Lower leg skin (tissue), 4 donors: ENCODE results near the gene ARID5A. TPM values are rescaled to one million over a fixed set of nuclear protein-coding genes. Genes with fewer than 3 reads are reported as not detected.
"Not testable (repeated sequence)": the region's sequence is repeated elsewhere in the genome, so short reads cannot be mapped to it uniquely, and the experiment has no call there.

ENCODE experiments used
- DNase-seq, 2 donors: peaks; one replicate each; pipeline ENCODE4 v3.0.0-alpha.2; 2019; ENCODE audit warnings: low spot score in 2 of 2
- H3K4me3 ChIP-seq: fragments of 200-600 bp; sonication (generic); 2 replicates; pipeline ENCODE4 v1.5.1; 2017; ENCODE audit warnings: mild to moderate bottlenecking, low read depth; ENCODE audit not compliant: poor library complexity, severe bottlenecking
- CTCF ChIP-seq, 3 donors: fragments of 450-650 bp; IDR thresholded peaks; one replicate each; pipeline ENCODE4 v1.5.1; 2016; ENCODE audit warnings: antibody characterized with exemption in 3 of 3, mild to moderate bottlenecking in 3 of 3, moderate library complexity in 2 of 3
- POLR2A ChIP-seq, 2 donors: fragments of 450-650 bp; IDR thresholded peaks; one replicate each; pipeline ENCODE4 v1.6.1; 2016 to 2017; ENCODE audit warnings: antibody characterized with exemption in 2 of 2, mild to moderate bottlenecking in 1 of 2, moderate library complexity in 1 of 2
- WGBS, 2 donors: methylation state at CpG; one replicate each; pipeline ENCODE4 v1.1.5; 2018; 5-methylcytosine and 5-hydroxymethylcytosine counted together
- intact Hi-C: fragments of 100-400 bp; cut with DNase I; formaldehyde crosslinking; loops from one replicate; pipeline ENCODE4 v1.15.0; 2023; ENCODE audit warnings: low total_unique reads
- total RNA-seq, 4 donors: library from RNA; depleted of rRNA; stranded (reverse); fragments of >200 nt; gene quantifications; one replicate each; pipeline ENCODE4 v1.1.0, GENCODE V29; 2016

The ARID5A gene
- total RNA-seq, 4 donors from 2014 or later: 12.0 to 23.0 (median 19.7) TPM

GRCh38 chr2:96550787-96551604, 14.4 kb downstream of the ARID5A start:
- H3K4me3 ChIP-seq: no peak overlapping the region
- WGBS, 2 donors: 91 to 98% methylated on average over 8 to 10 of the region's 14 CpGs
- intact Hi-C loops: no loop called here
- no peak for TF ChIP-seq CTCF (IDR thresholded peaks at IDR 0.05)
- no peak for TF ChIP-seq POLR2A (IDR thresholded peaks at IDR 0.05)
- peak in 1 of 2 donors; percentile 64 for DNase-seq

- H3K4me3 ChIP-seq: no peak overlapping the region
- WGBS, 2 donors: 92 to 94% methylated on average over 24 to 25 of the region's 25 CpGs
Observed at GRCh38 chr2:96551605-96552314, 15.2 kb downstream of the ARID5A start.

GRCh38 chr2:96552315-96553175, 16.0 kb downstream of the ARID5A start:
- peak in 1 of 2 donors; percentile 81 for DNase-seq
- no peak overlapping the region for H3K4me3 ChIP-seq
- no peak for TF ChIP-seq POLR2A (IDR thresholded peaks at IDR 0.05)
- TF ChIP-seq CTCF (IDR thresholded peaks at IDR 0.05): no peak
- WGBS, 2 donors: 82 to 88% methylated on average over 15 to 18 of the region's 18 CpGs
- intact Hi-C loops: no loop called here

More at GRCh38 chr2:96551605-96552314, 15.2 kb downstream of the ARID5A start:
- peak in 1 of 2 donors; percentile 83 for DNase-seq
- TF ChIP-seq CTCF (IDR thresholded peaks at IDR 0.05): no peak
- no peak for TF ChIP-seq POLR2A (IDR thresholded peaks at IDR 0.05)
- intact Hi-C loops: no loop called here

GRCh38 chr2:96553176-96553956, 16.8 kb downstream of the ARID5A start:
- peak in 1 of 2 donors; percentile 87 for DNase-seq
- no peak overlapping the region for H3K4me3 ChIP-seq
- 82 to 84% methylated on average over 14 to 16 of the region's 16 CpGs for WGBS, 2 donors
- intact Hi-C loops: no loop called here
- no peak for TF ChIP-seq POLR2A (IDR thresholded peaks at IDR 0.05)
- TF ChIP-seq CTCF (IDR thresholded peaks at IDR 0.05): no peak

- WGBS, 2 donors: 33 to 34% methylated on average over 9 of the region's 9 CpGs
- H3K4me3 ChIP-seq, intact Hi-C loops, DNase-seq: not testable (repeated sequence)
Observed at GRCh38 chr2:96553957-96554292, 17.4 kb downstream of the ARID5A start.
